ENCODE results near the gene PPA2.

Gene PPA2

DNA sequence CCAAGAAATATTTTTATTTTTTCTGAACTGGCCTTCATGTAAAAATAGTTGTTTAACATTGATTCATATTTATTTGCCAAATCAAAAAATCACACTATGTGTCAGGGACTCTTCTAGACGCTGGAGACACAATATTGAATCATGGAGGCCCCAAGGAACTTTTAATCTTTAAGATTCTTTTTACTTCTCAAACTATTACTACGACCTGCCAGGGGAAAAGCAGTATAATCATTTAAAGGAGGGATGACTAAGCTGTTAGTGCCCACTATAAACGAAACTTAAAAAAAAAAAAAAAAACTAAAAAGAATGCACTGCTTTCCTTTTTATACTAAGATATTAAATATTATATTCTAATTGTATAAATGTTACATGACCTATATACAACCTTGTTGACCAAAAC, 84.7 kb downstream of the PPA2 start:
- no peak for DNase-seq (ENCODE audit: low read depth)

- no peak for DNase-seq (ENCODE audit: low read depth)
Measured at GRCh38 chr4:105387466-105387865, 86.4 kb downstream of the PPA2 start.

- no peak for DNase-seq (ENCODE audit: low read depth)
Measured at GRCh38 chr4:105386012-105386411, 87.8 kb downstream of the PPA2 start.

DNA sequence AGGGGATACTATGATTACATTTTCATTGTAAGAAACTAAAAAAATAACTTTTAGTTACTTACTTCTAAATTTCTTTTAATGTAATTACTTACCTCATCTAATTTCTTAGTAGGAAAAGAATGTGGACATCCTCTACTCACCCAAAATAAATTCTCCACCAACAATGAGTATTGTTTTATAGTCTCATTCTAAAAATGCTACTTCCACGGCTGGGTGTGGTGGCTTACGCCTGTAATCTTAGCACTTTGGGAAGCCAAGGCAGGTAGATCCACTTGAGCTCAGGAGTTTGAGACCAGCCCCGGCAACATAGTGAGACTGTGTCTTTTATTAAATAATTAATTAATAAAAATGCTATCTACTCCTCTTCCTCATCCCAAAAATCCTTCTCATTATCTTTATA, 99.8 kb downstream of the PPA2 start:
- no peak for DNase-seq (ENCODE audit: low read depth)

GRCh38 chr4:105373324-105373723, 100.5 kb downstream of the PPA2 start:
- no peak for DNase-seq (ENCODE audit: low read depth)

GRCh38 chr4:105369988-105370387, 103.9 kb downstream of the PPA2 start:
- DNase-seq (ENCODE audit: low read depth) = no peak

- DNase-seq (ENCODE audit: low read depth) = no peak
Measured at GRCh38 chr4:105361053-105361452, 112.8 kb downstream of the PPA2 start.

DNA sequence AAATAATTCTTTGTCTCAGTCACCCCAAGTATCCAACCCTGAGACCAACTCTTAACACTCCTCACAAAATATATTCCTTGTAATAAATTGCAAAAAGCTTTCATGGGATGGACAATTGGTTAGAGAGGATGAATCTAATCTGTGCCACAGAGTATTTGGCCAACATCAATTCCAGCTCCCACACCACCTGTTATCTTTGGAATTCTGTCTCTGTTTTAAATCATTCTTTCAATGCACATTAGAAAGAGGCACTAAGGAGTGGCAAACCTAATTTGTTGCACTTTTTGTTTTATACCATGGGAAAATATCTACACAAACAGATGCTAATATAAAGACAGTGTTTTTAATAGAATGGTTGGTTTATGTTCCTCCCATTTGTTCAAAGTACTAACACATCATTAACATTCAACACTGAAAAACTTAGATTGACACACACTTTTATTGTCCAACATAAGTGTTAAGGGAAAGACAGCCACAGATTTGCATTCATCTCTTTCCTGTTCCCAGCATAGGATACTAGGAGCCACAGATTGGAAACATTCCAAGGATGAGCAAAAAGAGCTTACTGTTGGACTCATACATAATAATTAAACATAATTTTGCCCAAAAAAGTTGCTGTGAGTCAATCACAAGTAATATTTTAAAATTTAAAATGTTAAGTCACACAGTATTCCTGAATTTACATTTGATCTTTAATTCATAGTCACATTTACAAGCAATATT, 116.4 kb downstream of the PPA2 start:
- no peak for DNase-seq (ENCODE audit: low read depth)

DNA sequence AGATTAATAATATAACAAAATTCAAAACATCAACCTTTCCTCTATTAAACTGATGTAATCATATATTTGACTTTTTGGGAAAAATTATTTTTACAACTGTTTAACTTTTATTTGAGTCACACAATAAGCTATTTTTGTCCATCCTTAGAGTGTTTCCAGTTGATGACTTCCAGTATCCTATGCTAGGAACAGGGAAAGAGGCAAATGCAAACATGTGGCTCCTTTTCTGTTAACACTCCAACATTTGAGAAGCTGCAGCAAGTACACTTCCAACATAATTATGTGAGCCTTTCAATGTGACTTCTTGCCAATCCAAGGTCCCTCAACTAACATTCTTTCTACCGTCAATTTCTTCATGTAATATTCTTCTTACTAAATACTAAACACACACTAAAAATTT, 117.7 kb downstream of the PPA2 start:
- no peak for DNase-seq (ENCODE audit: low read depth)

GRCh38 chr4:105352826-105353225, 121.0 kb downstream of the PPA2 start:
- no peak for DNase-seq (ENCODE audit: low read depth)

DNA sequence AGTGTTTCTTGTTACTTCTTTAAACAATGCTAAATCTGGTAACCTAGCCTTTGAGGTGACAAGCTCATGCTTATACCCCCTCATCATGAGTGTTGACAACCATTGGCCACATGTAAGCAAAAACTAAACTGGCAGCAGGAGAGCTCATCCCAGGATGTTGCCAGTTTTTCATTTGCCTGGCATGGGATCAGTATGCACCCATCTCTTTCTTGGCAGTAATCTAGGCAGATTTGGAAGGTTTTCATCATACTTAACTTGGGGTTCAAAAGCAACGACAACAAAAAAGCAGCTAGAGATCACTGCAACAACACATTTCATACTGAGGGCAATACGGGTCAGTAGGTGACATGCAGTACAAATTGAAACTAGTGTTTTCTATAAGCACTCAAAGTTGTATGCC, 122.0 kb downstream of the PPA2 start:
- DNase-seq (ENCODE audit: low read depth) = no peak

DNA sequence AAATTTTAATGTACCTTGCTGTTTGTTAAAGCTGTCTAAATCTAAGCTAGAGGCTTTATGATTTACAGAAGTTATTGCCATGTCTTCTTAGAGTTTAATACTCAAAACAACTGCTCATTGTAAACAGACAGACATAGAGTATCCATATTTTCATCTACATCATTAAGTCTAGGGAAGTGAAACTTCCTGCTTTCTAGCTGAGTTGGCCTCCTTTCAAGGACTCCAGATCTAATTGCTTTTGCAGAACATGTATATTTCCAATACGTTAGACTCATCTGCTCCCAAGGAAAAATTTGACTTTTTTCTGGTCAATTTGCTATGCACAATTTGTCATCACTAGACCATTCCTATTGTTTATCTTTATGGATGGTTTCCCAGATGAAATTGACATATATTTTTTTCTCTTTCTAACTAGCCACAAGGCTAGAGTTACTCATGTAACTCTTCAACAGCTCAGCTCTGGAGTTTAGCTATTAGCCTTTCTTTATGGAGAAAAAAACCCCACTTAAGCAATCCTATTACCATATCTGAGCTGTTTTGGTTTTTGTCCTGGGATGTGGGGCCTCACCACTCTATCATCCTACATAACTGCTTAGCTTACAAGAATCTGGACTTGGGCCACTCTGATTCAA, 122.9 kb downstream of the PPA2 start:
- no peak for DNase-seq (ENCODE audit: low read depth)

GRCh38 chr4:105348719-105349118, 125.1 kb downstream of the PPA2 start:
- DNase-seq (ENCODE audit: low read depth) = no peak

- DNase-seq (ENCODE audit: low read depth) = no peak
Measured at GRCh38 chr4:105346869-105347268, 127.0 kb downstream of the PPA2 start.

DNA sequence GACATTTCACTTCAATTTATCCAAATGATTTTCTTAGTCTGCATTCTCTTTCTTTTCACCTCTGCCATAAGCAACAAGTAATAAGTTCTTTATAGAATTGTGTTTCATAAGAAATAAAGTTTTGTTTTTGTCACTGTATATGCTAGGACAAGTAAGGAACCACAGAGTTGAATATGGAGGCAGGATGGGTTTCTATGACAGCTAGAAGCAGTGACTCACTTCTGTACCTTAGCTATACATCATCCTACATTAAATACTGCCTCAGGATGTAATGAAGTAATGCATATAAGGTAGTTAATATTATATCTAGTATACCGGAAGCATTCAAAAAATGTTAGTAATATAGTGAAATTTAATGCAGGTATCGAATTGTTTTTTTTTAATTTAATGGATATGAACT, 128.0 kb downstream of the PPA2 start:
- no peak for DNase-seq (ENCODE audit: low read depth)

- no peak for DNase-seq (ENCODE audit: low read depth)
Measured at GRCh38 chr4:105345358-105345757, 128.5 kb downstream of the PPA2 start.

GRCh38 chr4:105344141-105344540, 129.7 kb downstream of the PPA2 start:
- no peak for DNase-seq (ENCODE audit: low read depth)

- no peak for DNase-seq (ENCODE audit: low read depth)
Measured at GRCh38 chr4:105343146-105343931, 130.5 kb downstream of the PPA2 start.

DNA sequence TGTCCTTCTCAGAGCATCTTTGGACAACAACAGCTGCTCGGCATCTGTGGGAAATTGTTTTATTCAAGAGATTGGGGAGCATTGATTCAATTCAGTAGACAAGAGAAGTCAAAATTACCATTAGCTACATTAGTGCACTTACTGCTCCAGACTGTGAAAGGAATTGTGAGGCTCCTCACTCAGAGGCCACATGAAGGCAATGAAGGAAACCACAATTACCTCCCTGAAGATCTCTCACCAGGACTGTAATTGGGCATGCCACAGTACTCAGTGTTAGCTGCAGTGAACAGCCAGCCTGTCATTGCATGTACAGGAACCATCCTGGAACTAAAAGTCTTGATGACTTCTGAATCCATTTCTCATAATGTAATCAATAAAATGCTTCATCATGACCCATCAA, 144.8 kb downstream of the PPA2 start:
- no peak for DNase-seq (ENCODE audit: low read depth)

DNA sequence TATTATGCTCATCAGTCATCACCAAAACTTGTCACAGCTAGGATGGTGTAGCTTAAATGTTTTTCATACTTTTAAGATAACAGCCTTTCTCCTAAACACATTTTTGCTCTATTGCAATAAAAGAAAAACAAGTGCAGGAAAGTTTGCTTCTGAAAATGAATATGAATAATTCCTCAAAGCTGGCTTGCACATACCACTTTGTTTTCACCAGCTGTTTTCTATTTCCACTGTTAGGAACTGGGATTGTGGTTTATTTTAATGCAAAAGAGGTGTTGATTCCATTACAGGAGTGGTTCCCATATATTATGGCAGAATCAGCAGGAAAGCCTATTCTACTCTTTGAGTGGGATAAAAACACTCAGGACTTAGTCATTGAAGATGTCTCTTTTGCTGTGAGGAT, 145.9 kb downstream of the PPA2 start:
- no peak for DNase-seq (ENCODE audit: low read depth)

GRCh38 chr4:105327222-105327621, 146.6 kb downstream of the PPA2 start:
- no peak for DNase-seq (ENCODE audit: low read depth)

Measured in activated gamma-delta T cell treated with anti-CD3 and anti-CD28 coated beads, Interleukin-2, amount 50 U/mL, for 16 hours (primary cell).